ENCODE data around the gene SERTAD1.

SERTAD1 gene

DNA sequence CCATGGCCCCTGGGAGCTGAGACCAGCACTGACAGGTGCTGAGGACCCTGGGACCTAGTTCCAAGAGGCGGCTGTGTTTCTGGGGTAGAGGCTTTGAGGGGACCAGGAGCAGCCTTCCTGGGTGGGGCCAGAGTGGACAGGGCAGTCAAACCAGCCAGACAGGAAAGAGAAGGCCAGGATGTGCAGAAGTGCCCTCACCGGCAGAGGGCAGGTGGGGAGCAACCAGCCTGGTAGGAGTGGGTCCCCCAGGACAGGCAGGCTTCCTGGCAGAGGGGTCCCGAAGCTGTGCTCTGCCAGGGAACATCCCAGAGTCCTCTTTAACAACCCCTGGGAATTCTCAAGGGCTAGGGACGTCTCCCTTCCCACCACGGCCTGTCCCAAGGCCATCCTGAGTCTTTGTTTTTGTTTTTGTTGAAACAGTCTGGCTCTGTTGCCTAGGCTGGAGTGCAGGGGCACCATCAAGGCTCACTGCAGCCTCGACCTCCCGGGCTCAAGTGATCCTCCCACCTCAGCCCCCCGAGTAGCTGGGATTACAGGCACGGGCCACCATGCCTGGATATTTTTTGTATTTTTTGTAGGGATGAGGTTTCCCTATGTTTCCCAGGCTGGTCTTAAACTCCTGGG lies 32.8 kb downstream of the SERTAD1 start:
- TF ChIP-seq CTCF (IDR thresholded peaks at IDR 0.05; ENCODE audit: low read depth, low read length, missing control alignments), result no peak
- no peak for DNase-seq (ENCODE audit: low read depth)
- in situ Hi-C loops (cut with HindIII; ENCODE audit: low sequenced_read_pairs), result no loop called here
- no peak overlapping the region for H3K4me3 ChIP-seq (ENCODE audit: low read depth, low read length)

- no peak for DNase-seq (ENCODE audit: low read depth)
- no peak overlapping the region for H3K4me3 ChIP-seq (ENCODE audit: low read depth, low read length)
- no peak for TF ChIP-seq CTCF (IDR thresholded peaks at IDR 0.05; ENCODE audit: low read depth, low read length, missing control alignments)
- in situ Hi-C loops (cut with HindIII; ENCODE audit: low sequenced_read_pairs), result no loop called here
Observed at GRCh38 chr19:40392123-40392522, 33.7 kb downstream of the SERTAD1 start.

- no peak for DNase-seq (ENCODE audit: low read depth)
- H3K4me3 ChIP-seq (ENCODE audit: low read depth, low read length), result no peak within 1 kb of the TSS
- TF ChIP-seq CTCF (IDR thresholded peaks at IDR 0.05; ENCODE audit: low read depth, low read length, missing control alignments), result no peak
- in situ Hi-C loops (cut with HindIII; ENCODE audit: low sequenced_read_pairs), result no loop called here
Observed at GRCh38 chr19:40390084-40390742, 35.6 kb downstream of the SERTAD1 start, which contains the start of gene HIPK4. HIPK4 (minus strand) TSS chr19:40390181; CDS start chr19:40389902, 279 bp downstream.

- DNase-seq (ENCODE audit: low read depth), result no peak
- no peak overlapping the region for H3K4me3 ChIP-seq (ENCODE audit: low read depth, low read length)
- in situ Hi-C loops (cut with HindIII; ENCODE audit: low sequenced_read_pairs), result no loop called here
- TF ChIP-seq CTCF (IDR thresholded peaks at IDR 0.05; ENCODE audit: low read depth, low read length, missing control alignments), result no peak
Observed at GRCh38 chr19:40389404-40390083, 36.2 kb downstream of the SERTAD1 start.

GRCh38 chr19:40388481-40388880 lies 37.3 kb downstream of the SERTAD1 start:
- DNase-seq (ENCODE audit: low read depth), result no peak
- no peak overlapping the region for H3K4me3 ChIP-seq (ENCODE audit: low read depth, low read length)
- TF ChIP-seq CTCF (IDR thresholded peaks at IDR 0.05; ENCODE audit: low read depth, low read length, missing control alignments), result no peak
- in situ Hi-C loops (cut with HindIII; ENCODE audit: low sequenced_read_pairs), result no loop called here

DNA sequence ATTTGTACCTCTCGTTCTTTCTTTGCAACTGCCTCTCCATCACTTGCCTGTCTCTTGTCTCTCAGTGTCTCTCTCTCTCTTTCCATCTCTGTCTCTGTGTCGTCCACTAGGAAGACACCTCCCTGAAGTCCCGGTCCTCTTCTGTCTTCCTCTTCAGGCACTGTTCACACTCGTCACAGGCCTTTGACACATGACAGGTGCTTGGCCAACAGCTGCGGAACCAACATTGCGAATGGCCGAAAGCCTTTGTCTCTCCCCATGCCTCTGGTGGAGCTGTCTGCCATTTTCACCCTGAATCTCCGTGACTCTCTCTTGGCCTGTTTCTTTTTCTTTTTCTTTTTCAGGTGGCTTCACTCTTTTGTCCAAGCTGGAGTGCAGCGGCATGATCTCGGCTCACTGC lies 38.6 kb downstream of the SERTAD1 start:
- DNase-seq (ENCODE audit: low read depth), result no peak
- in situ Hi-C loops (cut with HindIII; ENCODE audit: low sequenced_read_pairs), result no loop called here
- no peak overlapping the region for H3K4me3 ChIP-seq (ENCODE audit: low read depth, low read length)
- no peak for TF ChIP-seq CTCF (IDR thresholded peaks at IDR 0.05; ENCODE audit: low read depth, low read length, missing control alignments)

Measured in astrocyte of the cerebellum (primary cell).